Urinary bladder (tissue), 4 donors: ENCODE results near the gene CLDN18. TPM values are rescaled to one million over a fixed set of nuclear protein-coding genes. Genes with fewer than 3 reads are reported as not detected.

Experiments
- DNase-seq: peaks from one replicate; pipeline ENCODE4 v3.0.0-alpha.2; 2015; ENCODE audit errors: extremely low spot score
- H3K27ac ChIP-seq: one replicate; pipeline ENCODE4 v1.5.1; 2013; ENCODE audit warnings: low read depth, mild to moderate bottlenecking, moderate library complexity
- H3K36me3 ChIP-seq: one replicate; pipeline ENCODE4 v1.6.1; 2013; ENCODE audit warnings: mild to moderate bottlenecking, moderate library complexity; ENCODE audit not compliant: insufficient read depth
- H3K4me1 ChIP-seq: one replicate; pipeline ENCODE4 v1.6.1; 2013; ENCODE audit warnings: mild to moderate bottlenecking, moderate library complexity; ENCODE audit not compliant: insufficient read depth
- H3K4me3 ChIP-seq: one replicate; pipeline ENCODE4 v1.5.1; 2013; ENCODE audit warnings: low read depth, low read length
- WGBS: extraction: QIAGEN DNeasy Blood & Tissue Kit; methylation state at CpG from one replicate; pipeline ENCODE4 v1.1.7; 2013; 5-methylcytosine and 5-hydroxymethylcytosine counted together
- polyA plus RNA-seq: library from polyadenylated mRNA; stranded (reverse); fragments of 200-250 nt; gene quantifications from one replicate; pipeline ENCODE4 v1.2.3, GENCODE V29; 2013
- total RNA-seq: library from RNA; depleted of rRNA; stranded (reverse); fragments of >200 nt; gene quantifications from one replicate; pipeline ENCODE4 v1.2.3, GENCODE V29; 2014
- donor health status: healthy with polysubstance abuse.
- donor health status: healthy.

CLDN18 gene
- total and polyA plus RNA-seq, 2 donors = not detected

DNA sequence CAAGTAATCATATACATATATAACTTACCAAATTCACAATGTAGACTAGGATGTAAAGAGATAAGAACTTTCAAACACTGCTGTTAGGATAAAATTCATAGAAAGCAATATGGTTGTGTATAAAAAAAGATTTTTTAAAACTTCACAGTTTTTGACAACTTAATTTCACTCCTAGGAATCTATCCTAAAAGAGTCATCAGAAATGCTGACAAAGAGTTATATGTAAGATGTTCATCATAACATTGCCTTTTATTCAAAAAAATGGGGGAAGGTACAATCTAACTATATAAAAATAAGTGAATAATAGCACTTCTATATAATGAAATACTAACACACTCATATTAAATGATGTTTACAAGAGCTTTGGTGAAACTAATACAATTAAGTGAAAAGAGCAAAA lies 4.3 kb upstream of the CLDN18 start:
- no peaks in the 10 kb centered on the region for H3K36me3 ChIP-seq
- no peak overlapping the region for H3K27ac ChIP-seq
- H3K4me3 ChIP-seq = no peak overlapping the region
- no peak for DNase-seq
- H3K4me1 ChIP-seq = no peaks in the 10 kb centered on the region

DNA sequence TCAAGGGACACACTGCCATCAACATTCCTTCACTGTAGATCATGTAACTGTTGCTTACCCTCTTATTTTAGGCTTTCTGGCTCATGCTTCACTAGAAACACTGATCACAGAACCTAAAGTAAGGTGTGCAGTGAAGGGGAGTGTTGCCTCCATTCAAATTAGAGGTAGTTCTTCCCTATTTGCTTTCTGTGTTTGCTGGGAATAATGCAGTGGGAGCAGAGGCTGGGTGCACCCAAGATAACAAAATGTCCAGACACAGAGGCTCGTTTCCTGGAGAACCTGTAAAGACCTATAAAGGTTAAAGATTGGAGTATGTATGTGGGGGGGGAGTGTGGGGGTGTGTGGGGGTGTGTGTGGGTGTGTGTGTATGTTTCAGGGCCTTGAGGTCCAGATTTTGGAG lies 2.1 kb upstream of the CLDN18 start:
- DNase-seq = no peak
- Histone ChIP-seq H3K36me3 (no peaks in the 10 kb centered on the region), H3K4me1 (no peaks in the 10 kb centered on the region), H3K27ac (no peak overlapping the region), H3K4me3 (no peak overlapping the region)
- 71% methylated on average over 1 of the region's 1 CpG for WGBS

DNA sequence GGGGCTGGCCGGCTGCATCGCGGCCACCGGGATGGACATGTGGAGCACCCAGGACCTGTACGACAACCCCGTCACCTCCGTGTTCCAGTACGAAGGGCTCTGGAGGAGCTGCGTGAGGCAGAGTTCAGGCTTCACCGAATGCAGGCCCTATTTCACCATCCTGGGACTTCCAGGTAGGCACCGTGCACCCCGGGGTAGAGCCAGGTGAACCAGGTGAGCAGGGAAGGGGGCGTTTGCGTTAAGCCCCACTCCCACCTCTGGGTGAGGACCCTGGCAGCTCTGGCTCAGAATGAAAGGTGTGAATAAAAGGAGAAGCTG lies 267 bp downstream of the CLDN18 start:
- H3K4me3 ChIP-seq = no peak overlapping the region
- H3K36me3 ChIP-seq = no peaks in the 10 kb centered on the region
- no peak overlapping the region for H3K27ac ChIP-seq
- no peak for DNase-seq
- no peaks in the 10 kb centered on the region for H3K4me1 ChIP-seq
- WGBS = 96% methylated on average over 14 of the region's 14 CpGs

DNA sequence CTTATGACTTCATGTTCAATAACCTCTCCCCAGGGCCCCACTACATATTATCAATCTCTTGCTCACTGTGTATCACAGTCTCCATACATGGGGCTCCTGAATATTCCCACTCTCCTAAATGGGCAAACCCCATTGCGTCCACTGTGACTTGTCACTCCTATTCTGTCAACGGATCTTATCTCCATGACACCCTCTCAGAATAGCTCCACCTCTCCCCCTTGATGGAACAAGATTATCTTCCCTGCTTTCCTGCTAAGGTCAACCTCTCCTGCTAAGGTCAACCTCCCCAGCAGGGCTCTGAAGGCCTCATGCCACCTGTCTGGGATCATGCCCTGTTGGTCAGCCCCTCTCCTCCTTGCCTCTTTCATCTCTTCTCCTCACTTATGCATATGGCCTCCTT lies 1.8 kb downstream of the CLDN18 start:
- Histone ChIP-seq H3K4me3 (no peak overlapping the region), H3K36me3 (no peaks in the 10 kb centered on the region), H3K4me1 (no peaks in the 10 kb centered on the region), H3K27ac (no peak overlapping the region)
- no peak for DNase-seq
- 81% methylated on average over 2 of the region's 2 CpGs for whole genome bisulfite sequencing

DNA sequence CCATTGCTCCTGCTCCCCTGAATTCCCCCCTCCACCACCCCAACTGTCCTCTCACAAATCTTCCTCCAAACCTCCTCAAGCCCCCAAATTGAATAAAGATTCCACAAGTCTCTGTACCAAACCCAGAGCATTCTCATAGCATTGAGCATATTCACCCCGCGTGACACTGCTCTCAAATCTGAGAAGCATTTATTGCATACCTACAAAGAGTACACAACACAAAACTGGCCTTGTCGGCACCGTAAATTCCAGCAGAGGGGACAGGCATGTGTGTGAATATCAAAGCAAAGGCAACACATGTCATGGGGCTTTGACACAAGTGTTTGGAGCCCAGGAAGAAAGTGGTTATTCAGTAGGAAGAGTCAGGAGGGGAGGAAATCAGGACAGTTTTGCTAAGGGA lies 2.6 kb downstream of the CLDN18 start:
- H3K4me1 ChIP-seq = no peaks in the 10 kb centered on the region
- no peak overlapping the region for H3K27ac ChIP-seq
- DNase-seq = no peak
- WGBS = 82% methylated on average over 4 of the region's 4 CpGs
- no peak overlapping the region for H3K4me3 ChIP-seq
- H3K36me3 ChIP-seq = no peaks in the 10 kb centered on the region

DNA sequence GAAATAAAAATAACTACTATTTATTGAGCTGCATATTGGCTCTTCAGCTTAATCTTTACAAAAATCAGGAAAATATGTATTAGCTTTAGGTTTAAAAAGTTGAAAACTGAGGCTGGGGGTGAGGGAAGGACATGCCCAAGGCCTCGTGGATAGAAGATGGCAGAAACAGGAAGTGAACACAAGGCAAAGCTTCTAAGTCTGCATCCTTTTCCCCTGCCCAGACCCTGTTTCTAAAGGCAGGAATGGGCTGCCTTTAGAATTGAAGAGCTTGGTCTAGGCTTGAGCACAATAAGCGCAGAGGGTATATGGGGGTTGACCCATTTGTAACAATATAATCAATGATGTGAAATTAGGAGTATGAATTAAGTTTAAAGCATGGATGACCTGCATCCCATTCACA lies 6.1 kb downstream of the CLDN18 start:
- no peak for DNase-seq
- Histone ChIP-seq H3K27ac (no peak overlapping the region), H3K4me1 (no peaks in the 10 kb centered on the region), H3K36me3 (no peaks in the 10 kb centered on the region), H3K4me3 (no peak overlapping the region)
- 83% methylated on average over 2 of the region's 2 CpGs for WGBS

DNA sequence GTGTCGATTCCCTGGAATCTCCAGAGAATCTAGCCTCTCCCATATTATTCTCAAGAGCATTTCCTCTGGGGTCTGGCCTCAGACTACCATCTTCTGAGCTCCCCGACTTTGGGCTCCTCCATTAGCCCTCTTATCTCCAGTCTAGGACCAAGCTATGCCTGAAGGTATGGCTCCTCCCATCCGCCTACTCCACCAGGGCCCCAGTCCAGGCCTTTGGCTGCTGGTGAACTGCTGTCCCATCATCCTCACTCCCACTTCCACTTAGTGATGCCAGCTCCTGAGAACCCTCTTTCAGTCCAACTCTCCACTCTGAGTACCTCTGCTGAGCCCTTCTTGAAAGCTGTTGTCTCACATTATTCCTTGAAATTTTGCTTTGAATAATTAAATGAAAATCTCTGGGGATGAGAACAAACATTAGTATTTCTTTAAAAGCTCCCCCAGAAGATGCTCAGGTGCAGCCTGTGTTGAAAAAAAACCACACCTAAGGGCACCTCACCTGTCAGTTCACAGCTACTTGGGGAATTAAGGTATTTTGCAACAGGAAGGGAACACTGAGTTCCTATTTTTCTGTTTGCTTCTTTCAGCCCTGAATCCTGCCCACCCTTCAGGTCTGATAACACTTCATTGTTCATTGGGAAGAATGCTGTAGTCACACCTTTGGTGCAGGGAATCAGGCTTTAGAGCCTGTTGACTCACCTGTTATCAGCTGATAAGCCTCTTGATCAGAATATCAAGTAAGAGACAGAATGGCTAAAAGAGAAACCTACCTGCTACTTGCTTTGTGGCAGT lies 9.5 kb downstream of the CLDN18 start:
- H3K4me3 ChIP-seq = no peak overlapping the region
- H3K36me3 ChIP-seq = no peaks in the 10 kb centered on the region
- WGBS = 85% methylated on average over 3 of the region's 3 CpGs
- no peak overlapping the region for H3K27ac ChIP-seq
- H3K4me1 ChIP-seq = no peaks in the 10 kb centered on the region
- no peak for DNase-seq

DNA sequence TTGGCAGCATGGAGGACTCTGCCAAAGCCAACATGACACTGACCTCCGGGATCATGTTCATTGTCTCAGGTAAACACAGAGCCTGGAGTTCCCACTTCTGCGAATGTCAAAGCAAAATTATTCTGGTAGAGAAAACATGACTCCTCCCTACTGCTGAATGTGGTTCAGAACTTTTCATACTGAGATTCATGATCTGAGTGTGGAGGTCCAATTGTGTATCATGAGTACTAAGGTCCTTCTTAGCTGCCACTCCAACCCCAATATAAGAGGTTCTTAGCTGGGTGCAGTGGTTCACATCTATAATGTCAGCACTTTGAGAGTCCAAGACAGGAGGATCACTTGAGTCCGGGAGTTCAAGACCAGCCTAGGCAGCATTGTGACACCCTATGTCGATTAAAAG lies 13.8 kb downstream of the CLDN18 start:
- Histone ChIP-seq H3K4me3 (no peak overlapping the region), H3K36me3 (no peaks in the 10 kb centered on the region), H3K4me1 (no peaks in the 10 kb centered on the region), H3K27ac (no peak overlapping the region)
- WGBS = 97% methylated on average over 4 of the region's 4 CpGs
- DNase-seq = no peak

DNA sequence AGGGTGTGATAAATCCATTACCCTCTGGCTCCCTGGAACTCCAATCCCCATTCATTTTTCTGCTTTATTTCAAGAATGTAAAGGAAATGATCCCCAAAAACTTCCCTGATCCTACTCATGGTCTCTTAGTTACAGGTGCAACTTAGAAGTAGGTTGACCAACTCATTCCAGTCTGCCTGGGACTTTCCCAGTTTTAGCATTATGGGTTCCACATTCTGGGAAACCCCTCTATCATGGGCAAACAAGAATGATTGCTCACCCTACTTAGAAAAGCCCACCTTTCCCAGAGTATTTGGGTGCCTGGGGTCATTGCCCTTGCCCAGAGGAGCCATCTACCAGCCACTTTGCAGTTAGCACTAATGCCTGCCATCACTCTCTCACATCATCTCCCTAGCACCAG lies 15.6 kb downstream of the CLDN18 start:
- Histone ChIP-seq H3K4me3 (no peak overlapping the region), H3K27ac (no peak overlapping the region), H3K4me1 (no peaks in the 10 kb centered on the region), H3K36me3 (no peaks in the 10 kb centered on the region)
- no peak for DNase-seq

DNA sequence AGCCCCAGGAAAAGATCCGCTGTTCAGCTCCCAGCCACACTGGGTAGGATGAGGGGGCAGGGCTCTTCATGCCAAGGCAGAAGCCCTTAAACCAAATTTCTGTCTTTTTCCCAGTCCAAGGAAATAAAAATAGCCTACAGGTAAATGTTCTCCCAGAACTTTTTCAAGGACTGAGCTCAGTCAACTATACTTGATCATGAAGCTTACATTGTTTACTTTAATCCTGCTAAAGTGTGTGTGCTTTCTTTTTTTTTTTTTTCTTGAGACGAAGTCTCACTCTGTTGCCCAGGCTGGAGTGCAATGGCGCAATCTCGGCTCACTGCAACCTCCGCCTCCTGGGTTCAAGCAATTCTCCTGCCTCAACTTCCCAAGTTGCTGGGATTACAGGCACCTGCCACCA lies 17.9 kb downstream of the CLDN18 start:
- Histone ChIP-seq H3K4me3 (no peak overlapping the region), H3K27ac (no peak overlapping the region), H3K4me1 (no peaks in the 10 kb centered on the region), H3K36me3 (no peaks in the 10 kb centered on the region)
- WGBS = 94% methylated on average over 5 of the region's 5 CpGs
- no peak for DNase-seq

DNA sequence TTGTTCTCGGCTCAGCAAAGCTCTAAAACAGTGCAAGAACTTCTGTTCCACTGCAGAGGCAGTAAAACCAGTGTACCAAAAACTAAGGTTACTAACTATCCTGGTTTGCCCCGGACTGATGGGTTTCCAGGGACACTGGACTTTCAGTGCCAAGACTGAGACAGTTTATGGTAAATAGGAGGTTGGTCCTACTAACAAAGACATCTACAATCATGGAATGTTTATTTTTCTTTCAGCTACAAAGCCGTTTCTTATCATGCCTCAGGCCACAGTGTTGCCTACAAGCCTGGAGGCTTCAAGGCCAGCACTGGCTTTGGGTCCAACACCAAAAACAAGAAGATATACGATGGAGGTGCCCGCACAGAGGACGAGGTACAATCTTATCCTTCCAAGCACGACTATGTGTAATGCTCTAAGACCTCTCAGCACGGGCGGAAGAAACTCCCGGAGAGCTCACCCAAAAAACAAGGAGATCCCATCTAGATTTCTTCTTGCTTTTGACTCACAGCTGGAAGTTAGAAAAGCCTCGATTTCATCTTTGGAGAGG lies 20.8 kb downstream of the CLDN18 start:
- DNase-seq = no peak
- Histone ChIP-seq H3K4me3 (no peak overlapping the region), H3K36me3 (no peaks in the 10 kb centered on the region), H3K4me1 (no peaks in the 10 kb centered on the region), H3K27ac (no peak overlapping the region)
- 85% methylated on average over 11 of the region's 11 CpGs for whole genome bisulfite sequencing

DNA sequence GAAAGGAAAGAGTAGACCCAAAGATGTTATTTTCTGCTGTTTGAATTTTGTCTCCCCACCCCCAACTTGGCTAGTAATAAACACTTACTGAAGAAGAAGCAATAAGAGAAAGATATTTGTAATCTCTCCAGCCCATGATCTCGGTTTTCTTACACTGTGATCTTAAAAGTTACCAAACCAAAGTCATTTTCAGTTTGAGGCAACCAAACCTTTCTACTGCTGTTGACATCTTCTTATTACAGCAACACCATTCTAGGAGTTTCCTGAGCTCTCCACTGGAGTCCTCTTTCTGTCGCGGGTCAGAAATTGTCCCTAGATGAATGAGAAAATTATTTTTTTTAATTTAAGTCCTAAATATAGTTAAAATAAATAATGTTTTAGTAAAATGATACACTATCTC lies 21.6 kb downstream of the CLDN18 start:
- H3K4me1 ChIP-seq = no peaks in the 10 kb centered on the region
- no peak overlapping the region for H3K27ac ChIP-seq
- H3K4me3 ChIP-seq = no peak overlapping the region
- H3K36me3 ChIP-seq = no peaks in the 10 kb centered on the region
- WGBS = 96% methylated on average over 3 of the region's 3 CpGs
- DNase-seq = no peak

DNA sequence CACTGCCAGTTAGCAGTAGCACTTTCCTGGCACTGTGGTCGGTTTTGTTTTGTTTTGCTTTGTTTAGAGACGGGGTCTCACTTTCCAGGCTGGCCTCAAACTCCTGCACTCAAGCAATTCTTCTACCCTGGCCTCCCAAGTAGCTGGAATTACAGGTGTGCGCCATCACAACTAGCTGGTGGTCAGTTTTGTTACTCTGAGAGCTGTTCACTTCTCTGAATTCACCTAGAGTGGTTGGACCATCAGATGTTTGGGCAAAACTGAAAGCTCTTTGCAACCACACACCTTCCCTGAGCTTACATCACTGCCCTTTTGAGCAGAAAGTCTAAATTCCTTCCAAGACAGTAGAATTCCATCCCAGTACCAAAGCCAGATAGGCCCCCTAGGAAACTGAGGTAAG lies 22.6 kb downstream of the CLDN18 start:
- 94% methylated on average over 3 of the region's 3 CpGs for WGBS
- Histone ChIP-seq H3K27ac (no peak overlapping the region), H3K4me1 (no peaks in the 10 kb centered on the region), H3K36me3 (no peaks in the 10 kb centered on the region), H3K4me3 (no peak overlapping the region)
- DNase-seq = no peak

DNA sequence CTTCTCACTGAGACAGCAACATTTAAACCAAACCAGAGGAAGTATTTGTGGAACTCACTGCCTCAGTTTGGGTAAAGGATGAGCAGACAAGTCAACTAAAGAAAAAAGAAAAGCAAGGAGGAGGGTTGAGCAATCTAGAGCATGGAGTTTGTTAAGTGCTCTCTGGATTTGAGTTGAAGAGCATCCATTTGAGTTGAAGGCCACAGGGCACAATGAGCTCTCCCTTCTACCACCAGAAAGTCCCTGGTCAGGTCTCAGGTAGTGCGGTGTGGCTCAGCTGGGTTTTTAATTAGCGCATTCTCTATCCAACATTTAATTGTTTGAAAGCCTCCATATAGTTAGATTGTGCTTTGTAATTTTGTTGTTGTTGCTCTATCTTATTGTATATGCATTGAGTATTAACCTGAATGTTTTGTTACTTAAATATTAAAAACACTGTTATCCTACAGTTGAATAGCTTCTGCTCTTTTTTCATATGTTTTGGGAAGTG lies 23.3 kb downstream of the CLDN18 start:
- Histone ChIP-seq H3K27ac (no peak overlapping the region), H3K36me3 (no peaks in the 10 kb centered on the region), H3K4me3 (no peak overlapping the region), H3K4me1 (no peaks in the 10 kb centered on the region)
- 97% methylated on average over 2 of the region's 2 CpGs for WGBS
- DNase-seq = no peak

DNA sequence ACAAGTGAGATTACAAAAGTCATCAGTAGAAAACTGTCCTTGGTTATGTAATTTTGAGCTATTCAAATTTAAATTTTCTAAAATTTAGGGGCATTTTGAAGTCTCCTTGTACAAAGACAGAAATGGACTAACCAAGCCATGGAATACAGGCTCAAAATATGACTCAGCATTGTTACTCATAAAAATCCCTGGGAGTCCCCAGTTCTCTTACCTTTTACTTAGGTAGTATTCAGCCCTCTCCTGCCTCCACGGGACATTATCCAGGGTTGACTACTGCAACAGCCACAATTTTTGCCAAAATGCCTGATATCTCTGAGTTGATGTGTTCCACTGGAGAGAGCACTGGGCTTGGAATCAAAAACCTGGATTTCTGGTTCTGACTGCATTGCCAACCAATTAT lies 25.0 kb downstream of the CLDN18 start:
- WGBS = 97% methylated on average over 1 of the region's 1 CpG

More for the DNA sequence above, 25.0 kb downstream of the CLDN18 start:
- no peak for DNase-seq
- no peak overlapping the region for H3K27ac ChIP-seq
- H3K4me3 ChIP-seq = no peak overlapping the region
- no peaks in the 10 kb centered on the region for H3K36me3 ChIP-seq
- H3K4me1 ChIP-seq = no peaks in the 10 kb centered on the region
